CD8-positive, alpha-beta memory T cell (primary cell): ENCODE data around the gene CNFN. TPM values are rescaled to one million over a fixed set of nuclear protein-coding genes. Genes with fewer than 3 reads are reported as not detected.

Experiments used
- CTCF ChIA-PET: fragments of 350-600 bp; sonication (Branson Sonifier 250); formaldehyde crosslinking; loops from one replicate; lab custom pipeline; 2021; ENCODE audit warnings: antibody characterized with exemption; lab: Charles Lee
- POLR2A ChIA-PET: fragments of 350-600 bp; sonication (Branson Sonifier 250); formaldehyde crosslinking; loops from one replicate; lab custom pipeline; 2021; ENCODE audit warnings: antibody characterized with exemption; lab: Charles Lee
- DNase-seq, 5 donors: peaks; one replicate each; pipeline versions ENCODE4 v3.0.0 to v3.0.0-alpha.2; 2020 to 2022; ENCODE audit warnings: mixed read lengths in 1 of 5
- H3K27ac ChIP-seq: one replicate; pipeline ENCODE4 v1.7.0; 2013; ENCODE audit warnings: low read depth, mild to moderate bottlenecking, low read length, moderate library complexity
- H3K27me3 ChIP-seq: 2 replicates; pipeline ENCODE4 v1.7.0; 2013; ENCODE audit warnings: low read length, mild to moderate bottlenecking; ENCODE audit not compliant: insufficient read depth, poor library complexity, severe bottlenecking
- H3K36me3 ChIP-seq: 2 replicates; pipeline ENCODE4 v1.7.0; 2013; ENCODE audit warnings: mild to moderate bottlenecking, low read length, moderate library complexity; ENCODE audit not compliant: insufficient read depth
- H3K4me1 ChIP-seq: 2 replicates; pipeline ENCODE4 v1.7.0; 2013; ENCODE audit warnings: mild to moderate bottlenecking, low read length, moderate library complexity; ENCODE audit not compliant: insufficient read depth
- H3K4me3 ChIP-seq: 2 replicates; pipeline ENCODE4 v1.7.0; 2013; ENCODE audit warnings: mild to moderate bottlenecking, low read length
- H3K9me3 ChIP-seq: 2 replicates; pipeline ENCODE4 v1.7.0; 2013; ENCODE audit warnings: mild to moderate bottlenecking, low read length
- H3K27ac Mint-ChIP-seq, 8 donors: one replicate each; pipeline ENCODE4 v1.8.0; 2020 to 2021; ENCODE audit warnings: mixed read lengths in 8 of 8, mild to moderate bottlenecking in 6 of 8, inconsistent platforms in 3 of 8, moderate library complexity in 3 of 8
- H3K27me3 Mint-ChIP-seq, 2 donors: one replicate each; pipeline ENCODE4 v1.8.0; 2020 to 2021; ENCODE audit warnings: mixed read lengths in 2 of 2, mild to moderate bottlenecking in 1 of 2, moderate library complexity in 1 of 2
- H3K36me3 Mint-ChIP-seq, 3 donors: one replicate each; pipeline ENCODE4 v1.8.0; 2020 to 2021; ENCODE audit warnings: mixed read lengths in 3 of 3, inconsistent platforms in 1 of 3, mild to moderate bottlenecking in 1 of 3
- H3K4me1 Mint-ChIP-seq, 3 donors: one replicate each; pipeline ENCODE4 v1.8.0; 2020 to 2021; ENCODE audit warnings: mixed read lengths in 3 of 3, inconsistent platforms in 1 of 3, mild to moderate bottlenecking in 1 of 3
- H3K4me3 Mint-ChIP-seq, 7 donors: one replicate each; pipeline ENCODE4 v1.8.0; 2020 to 2021; ENCODE audit warnings: mixed read lengths in 7 of 7, mild to moderate bottlenecking in 6 of 7, moderate library complexity in 4 of 7, inconsistent platforms in 2 of 7
- H3K9me3 Mint-ChIP-seq, 5 donors: one replicate each; pipeline ENCODE4 v1.8.0; 2020 to 2022; ENCODE audit warnings: mixed read lengths in 5 of 5, mild to moderate bottlenecking in 3 of 5, moderate library complexity in 2 of 5, inconsistent platforms in 1 of 5
- polyA plus RNA-seq: library from polyadenylated mRNA; unstranded; fragments of 300-500 nt; fragmentation: Illumina TruSeq; gene quantifications from one replicate; pipeline ENCODE4 v1.2.3, GENCODE V29; 2021
- total RNA-seq, 2 experiments: library from RNA; stranded (reverse); gene quantifications; one replicate each; pipeline ENCODE4 v1.2.3, GENCODE V29; 2021

Gene CNFN
- total and polyA plus RNA-seq, 3 experiments from 2014 or later = not detected

- ChIA-PET CTCF (interaction anchor here (1.0 to 2.4 kb wide), 4 partner anchors 10 to 53 kb away, joined by 3 to 11 read pairs (median 4); no protein-coding TSS in a partner anchor), POLR2A (no interaction called here)
- peaks cover 4% of the 10 kb centered on the region for H3K27me3 ChIP-seq
- no peak overlapping the region for H3K4me3 ChIP-seq
- H3K27ac ChIP-seq = no peak overlapping the region
- Mint-ChIP-seq H3K27me3 (peaks cover 30 to 50% of the 10 kb centered on the region in 2 donors), H3K36me3 (no peaks in the 10 kb centered on the region), H3K4me3 (peak overlapping the region; percentile 26 to 79 (median 50)), H3K9me3 (no peaks in the 10 kb centered on the region), H3K4me1 (peaks cover 5 to 7% (median 6%) of the 10 kb centered on the region in 3 donors), H3K27ac (peak overlapping the region in 2 of 8 donors; percentile 3 to 70)
- DNase-seq = peak; percentile 47 to 68 (median 56)
- H3K4me1 ChIP-seq = peaks cover 6% of the 10 kb centered on the region
- H3K36me3 ChIP-seq = no peaks in the 10 kb centered on the region
- no peaks in the 10 kb centered on the region for H3K9me3 ChIP-seq
Measured at GRCh38 chr19:42386974-42387707, 3.0 kb downstream of the CNFN start.

- no peak for DNase-seq
- H3K9me3 Mint-ChIP-seq = no peaks in the 10 kb centered on the region
- Histone ChIP-seq H3K4me3 (no peak overlapping the region), H3K36me3 (no peaks in the 10 kb centered on the region), H3K4me1 (no peaks in the 10 kb centered on the region), H3K9me3 (no peaks in the 10 kb centered on the region), H3K27ac (no peak overlapping the region), H3K27me3 (no peaks in the 10 kb centered on the region)
- ChIA-PET CTCF (interaction anchor here (1.3 kb wide), 1 partner anchor 271 kb away, joined by 3 read pairs; no protein-coding TSS in a partner anchor), POLR2A (no interaction called here)
- H3K36me3 Mint-ChIP-seq = peaks cover 0 to 5% (median under 1%) of the 10 kb centered on the region in 3 donors
- peaks cover 0 to 2% (median 0%) of the 10 kb centered on the region in 3 donors for H3K4me1 Mint-ChIP-seq
- peaks cover 11 to 29% of the 10 kb centered on the region in 2 donors for H3K27me3 Mint-ChIP-seq
- H3K27ac Mint-ChIP-seq = no peak overlapping the region
- H3K4me3 Mint-ChIP-seq = no peak overlapping the region
Measured at GRCh38 chr19:42380155-42380554, 9.9 kb downstream of the CNFN start.

- CTCF ChIA-PET = interaction anchor here (1.3 to 1.4 kb wide), 2 partner anchors 23 to 270 kb away, joined by 3 to 4 read pairs; no protein-coding TSS in a partner anchor
- POLR2A ChIA-PET = no interaction called here
- H3K4me3 Mint-ChIP-seq = no peak overlapping the region
- Histone ChIP-seq H3K27ac (no peak overlapping the region), H3K9me3 (no peaks in the 10 kb centered on the region), H3K36me3 (no peaks in the 10 kb centered on the region), H3K4me1 (no peaks in the 10 kb centered on the region), H3K27me3 (no peaks in the 10 kb centered on the region), H3K4me3 (no peak overlapping the region)
- peaks cover 9 to 29% of the 10 kb centered on the region in 2 donors for H3K27me3 Mint-ChIP-seq
- peaks cover 0 to 2% (median 0%) of the 10 kb centered on the region in 3 donors for H3K4me1 Mint-ChIP-seq
- H3K9me3 Mint-ChIP-seq = no peaks in the 10 kb centered on the region
- no peak for DNase-seq
- no peak overlapping the region for H3K27ac Mint-ChIP-seq
- peaks cover 0 to 12% (median 3%) of the 10 kb centered on the region in 3 donors for H3K36me3 Mint-ChIP-seq
Measured at GRCh38 chr19:42378225-42379215, 11.6 kb downstream of the CNFN start.

GRCh38 chr19:42376177-42376555 is 13.9 kb downstream of the CNFN start:
- POLR2A ChIA-PET = no interaction called here
- Histone ChIP-seq H3K27me3 (no peaks in the 10 kb centered on the region), H3K36me3 (no peaks in the 10 kb centered on the region), H3K27ac (no peak overlapping the region), H3K9me3 (no peaks in the 10 kb centered on the region), H3K4me3 (no peak overlapping the region), H3K4me1 (no peaks in the 10 kb centered on the region)
- no peak for DNase-seq
- no peaks in the 10 kb centered on the region for H3K9me3 Mint-ChIP-seq
- peaks cover 0 to 14% (median 6%) of the 10 kb centered on the region in 3 donors for H3K36me3 Mint-ChIP-seq
- peaks cover 2 to 9% of the 10 kb centered on the region in 2 donors for H3K27me3 Mint-ChIP-seq
- no peak overlapping the region for H3K4me3 Mint-ChIP-seq
- CTCF ChIA-PET = no interaction called here
- peaks cover 0 to 2% (median 0%) of the 10 kb centered on the region in 3 donors for H3K4me1 Mint-ChIP-seq
- H3K27ac Mint-ChIP-seq = peak overlapping the region in 1 of 8 donors; percentile 72

GRCh38 chr19:42375415-42376176 is 14.5 kb downstream of the CNFN start:
- peaks cover 2 to 6% of the 10 kb centered on the region in 2 donors for H3K27me3 Mint-ChIP-seq
- no peak for DNase-seq
- no peaks in the 10 kb centered on the region for H3K36me3 ChIP-seq
- no peak overlapping the region for H3K27ac Mint-ChIP-seq
- H3K4me3 Mint-ChIP-seq = no peak overlapping the region
- ChIA-PET CTCF (no interaction called here), POLR2A (no interaction called here)
- peaks cover 0 to 2% (median 0%) of the 10 kb centered on the region in 3 donors for H3K4me1 Mint-ChIP-seq
- H3K9me3 Mint-ChIP-seq = no peaks in the 10 kb centered on the region
- H3K27me3 ChIP-seq = no peaks in the 10 kb centered on the region
- no peak overlapping the region for H3K4me3 ChIP-seq
- no peak overlapping the region for H3K27ac ChIP-seq
- no peaks in the 10 kb centered on the region for H3K9me3 ChIP-seq
- H3K4me1 ChIP-seq = no peaks in the 10 kb centered on the region
- H3K36me3 Mint-ChIP-seq = peaks cover 0 to 14% (median 6%) of the 10 kb centered on the region in 3 donors

- Mint-ChIP-seq H3K9me3 (no peaks in the 10 kb centered on the region), H3K4me3 (no peak overlapping the region), H3K36me3 (peaks cover 0 to 14% (median 6%) of the 10 kb centered on the region in 3 donors), H3K27me3 (no peaks in the 10 kb centered on the region), H3K4me1 (peaks cover 0 to 2% (median 0%) of the 10 kb centered on the region in 3 donors), H3K27ac (no peak overlapping the region)
- no peaks in the 10 kb centered on the region for H3K27me3 ChIP-seq
- ChIA-PET CTCF (no interaction called here), POLR2A (no interaction called here)
- no peak overlapping the region for H3K4me3 ChIP-seq
- H3K9me3 ChIP-seq = no peaks in the 10 kb centered on the region
- DNase-seq = no peak
- no peaks in the 10 kb centered on the region for H3K36me3 ChIP-seq
- H3K27ac ChIP-seq = no peak overlapping the region
- H3K4me1 ChIP-seq = no peaks in the 10 kb centered on the region
Measured at GRCh38 chr19:42374826-42375376, 15.2 kb downstream of the CNFN start.

GRCh38 chr19:42370626-42371175 is 19.4 kb downstream of the CNFN start:
- ChIA-PET CTCF (no interaction called here), POLR2A (no interaction called here)
- no peaks in the 10 kb centered on the region for H3K36me3 ChIP-seq
- no peaks in the 10 kb centered on the region for H3K27me3 Mint-ChIP-seq
- H3K9me3 ChIP-seq = no peaks in the 10 kb centered on the region
- H3K27ac Mint-ChIP-seq = no peak overlapping the region
- H3K4me3 Mint-ChIP-seq = no peak overlapping the region
- DNase-seq = no peak
- H3K4me3 ChIP-seq = no peak overlapping the region
- no peaks in the 10 kb centered on the region for H3K4me1 ChIP-seq
- H3K27me3 ChIP-seq = no peaks in the 10 kb centered on the region
- H3K36me3 Mint-ChIP-seq = peaks cover 0 to 16% (median 8%) of the 10 kb centered on the region in 3 donors
- H3K9me3 Mint-ChIP-seq = no peaks in the 10 kb centered on the region
- no peak overlapping the region for H3K27ac ChIP-seq
- no peaks in the 10 kb centered on the region for H3K4me1 Mint-ChIP-seq
